Measurements from ENCODE around the gene USP35. TPM values are rescaled to one million over a fixed set of nuclear protein-coding genes. Genes with fewer than 3 reads are reported as not detected.

Gene USP35
- total RNA-seq, 1 donor = 10.2 TPM

DNA sequence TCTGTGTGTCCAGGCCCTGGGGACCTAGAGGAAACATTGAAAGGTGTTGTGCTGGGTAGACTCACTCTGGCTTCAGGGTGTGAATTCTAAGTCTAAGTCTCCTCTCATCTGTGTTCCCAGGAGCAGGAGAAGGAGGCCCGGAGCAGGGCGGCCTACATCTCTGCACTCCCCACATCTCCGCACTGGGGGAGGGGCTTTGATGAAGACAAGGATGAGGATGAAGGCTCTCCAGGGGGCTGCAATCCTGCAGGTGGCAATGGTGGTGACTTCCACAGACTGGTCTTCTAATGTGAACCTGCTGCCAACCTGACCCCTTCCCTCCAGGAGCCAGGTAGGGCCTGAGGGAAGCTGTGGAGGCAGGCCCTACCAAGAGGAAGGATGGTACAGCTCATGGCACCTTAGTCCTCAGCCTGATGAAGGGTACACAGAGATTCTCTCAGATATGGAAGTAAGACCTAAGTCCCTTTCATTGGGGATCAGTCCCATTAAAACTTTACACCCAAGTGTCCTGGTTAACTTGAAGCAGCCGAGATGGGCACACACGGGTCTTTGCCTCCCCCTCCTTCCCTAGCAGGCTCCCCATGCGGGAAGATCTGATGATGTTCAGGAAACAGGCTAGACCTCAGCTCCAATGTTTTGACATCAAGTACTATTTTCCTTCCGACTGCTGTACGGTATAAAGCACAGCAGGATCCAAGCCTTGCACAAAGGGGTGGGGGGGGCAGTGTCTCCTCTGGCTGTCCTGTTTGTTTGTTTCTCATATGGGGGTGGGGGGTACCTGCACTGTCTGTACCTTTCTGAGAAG, 25.0 kb downstream of the USP35 start:
- DNase-seq (ENCODE audit: low read depth) = no peak
- H3K4me3 ChIP-seq (ENCODE audit: low read depth, low read length) = no peak overlapping the region
- TF ChIP-seq, protein P1, sequence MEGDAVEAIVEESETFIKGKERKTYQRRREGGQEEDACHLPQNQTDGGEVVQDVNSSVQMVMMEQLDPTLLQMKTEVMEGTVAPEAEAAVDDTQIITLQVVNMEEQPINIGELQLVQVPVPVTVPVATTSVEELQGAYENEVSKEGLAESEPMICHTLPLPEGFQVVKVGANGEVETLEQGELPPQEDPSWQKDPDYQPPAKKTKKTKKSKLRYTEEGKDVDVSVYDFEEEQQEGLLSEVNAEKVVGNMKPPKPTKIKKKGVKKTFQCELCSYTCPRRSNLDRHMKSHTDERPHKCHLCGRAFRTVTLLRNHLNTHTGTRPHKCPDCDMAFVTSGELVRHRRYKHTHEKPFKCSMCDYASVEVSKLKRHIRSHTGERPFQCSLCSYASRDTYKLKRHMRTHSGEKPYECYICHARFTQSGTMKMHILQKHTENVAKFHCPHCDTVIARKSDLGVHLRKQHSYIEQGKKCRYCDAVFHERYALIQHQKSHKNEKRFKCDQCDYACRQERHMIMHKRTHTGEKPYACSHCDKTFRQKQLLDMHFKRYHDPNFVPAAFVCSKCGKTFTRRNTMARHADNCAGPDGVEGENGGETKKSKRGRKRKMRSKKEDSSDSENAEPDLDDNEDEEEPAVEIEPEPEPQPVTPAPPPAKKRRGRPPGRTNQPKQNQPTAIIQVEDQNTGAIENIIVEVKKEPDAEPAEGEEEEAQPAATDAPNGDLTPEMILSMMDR (IDR thresholded peaks at IDR 0.05; ENCODE audit: insufficient read depth, low read length) = no peak

DNA sequence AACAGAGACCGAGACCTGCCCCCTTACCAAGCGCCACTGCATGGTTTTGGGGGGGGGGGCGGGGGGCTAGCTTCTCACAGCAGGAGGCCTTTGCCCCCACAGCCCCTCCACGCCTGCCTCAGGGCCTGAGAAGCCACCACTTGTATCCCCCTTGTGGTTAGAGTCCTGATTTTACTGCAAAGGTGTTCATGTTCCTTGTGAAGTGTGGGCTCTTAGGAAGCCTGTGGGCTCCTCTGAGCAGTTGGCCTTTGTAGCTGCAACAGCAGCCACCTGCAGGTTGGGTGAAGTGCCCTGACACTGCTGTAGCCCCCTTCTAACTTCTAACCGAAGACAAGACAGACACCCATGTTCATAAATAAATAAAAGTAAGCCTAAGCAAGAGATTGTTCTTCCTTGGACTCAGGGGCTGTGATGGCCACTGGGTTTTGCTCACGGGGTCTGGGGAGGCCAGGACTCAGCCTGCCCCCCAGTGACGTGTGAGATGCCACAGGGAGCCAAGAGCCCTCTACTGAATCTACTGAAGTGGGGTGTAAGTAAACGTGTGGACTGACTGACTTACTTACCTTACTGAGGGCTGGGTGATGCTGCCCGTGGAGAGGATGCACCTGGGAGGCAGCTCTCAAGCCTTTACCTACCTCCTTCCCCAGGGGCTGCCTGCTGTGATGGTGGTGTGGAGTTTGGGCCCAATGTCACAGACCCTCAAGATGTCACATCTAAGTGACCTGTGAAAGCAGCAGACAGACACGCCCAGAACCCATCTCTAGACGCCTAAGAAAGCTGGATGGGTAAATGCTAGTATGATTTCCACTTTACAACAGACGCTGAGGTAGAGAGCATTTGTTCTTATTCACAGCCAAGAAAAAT, 25.8 kb downstream of the USP35 start:
- DNase-seq (ENCODE audit: low read depth) = no peak
- TF ChIP-seq, protein P1 (IDR thresholded peaks at IDR 0.05; ENCODE audit: insufficient read depth, low read length) = no peak
- H3K4me3 ChIP-seq (ENCODE audit: low read depth, low read length) = no peak overlapping the region

DNA sequence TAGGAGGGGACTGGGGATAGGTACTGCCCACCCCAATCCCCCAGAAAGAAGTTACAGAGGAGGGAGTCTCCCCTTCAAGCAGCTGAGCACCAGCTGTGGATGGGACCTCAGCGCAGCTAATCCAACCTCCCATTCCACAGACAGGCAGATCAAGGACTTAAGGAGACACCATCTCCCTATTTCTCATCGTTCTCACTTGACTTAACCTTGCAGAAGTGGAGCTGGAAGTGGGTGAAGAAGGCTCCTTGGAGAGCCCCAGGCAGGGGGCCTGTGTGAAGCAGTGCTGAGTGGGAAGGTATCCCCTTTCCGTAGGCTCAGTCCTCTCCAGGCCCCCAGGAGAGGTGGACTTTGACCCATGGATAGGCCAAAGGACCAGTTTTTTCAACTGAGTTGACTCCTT, 27.3 kb downstream of the USP35 start:
- TF ChIP-seq, protein P1 (IDR thresholded peaks at IDR 0.05; ENCODE audit: insufficient read depth, low read length) = no peak
- no peak for DNase-seq (ENCODE audit: low read depth)
- H3K4me3 ChIP-seq (ENCODE audit: low read depth, low read length) = no peak overlapping the region

DNA sequence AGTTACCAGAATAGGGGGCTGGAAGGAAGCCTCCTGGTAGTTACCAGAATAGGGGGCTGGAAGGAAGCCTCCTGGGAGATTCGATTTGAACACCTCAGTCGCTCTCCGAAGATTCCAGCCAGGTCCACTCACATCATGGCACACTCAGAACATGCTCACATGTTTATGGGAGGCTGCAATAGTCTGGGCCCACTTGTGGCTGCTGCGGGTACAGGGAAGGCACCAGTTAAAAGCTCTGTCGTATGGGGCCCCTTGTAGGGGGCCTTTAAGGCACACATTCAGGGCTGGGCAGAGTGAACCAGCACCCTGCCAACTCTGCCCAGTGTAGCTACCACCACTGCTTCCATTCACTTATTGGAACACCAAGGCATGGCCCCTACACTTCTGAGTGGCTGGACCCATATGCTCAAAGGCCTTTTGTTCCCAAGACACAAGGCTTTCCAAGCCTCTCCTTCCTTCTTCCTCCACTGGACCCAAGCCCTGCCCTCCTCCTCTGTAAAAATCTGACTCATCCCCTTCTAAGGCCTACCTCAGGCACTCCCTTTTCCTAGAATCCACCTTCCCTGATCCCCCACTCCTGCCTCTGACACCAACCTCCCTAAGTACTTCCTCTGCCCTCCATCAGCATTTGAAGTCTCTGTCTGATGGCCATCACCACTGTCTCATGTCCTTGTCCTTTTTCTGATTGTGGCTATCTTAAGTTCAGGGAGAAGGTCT, 28.0 kb downstream of the USP35 start:
- peak; percentile 31 for DNase-seq (ENCODE audit: low read depth)

DNA sequence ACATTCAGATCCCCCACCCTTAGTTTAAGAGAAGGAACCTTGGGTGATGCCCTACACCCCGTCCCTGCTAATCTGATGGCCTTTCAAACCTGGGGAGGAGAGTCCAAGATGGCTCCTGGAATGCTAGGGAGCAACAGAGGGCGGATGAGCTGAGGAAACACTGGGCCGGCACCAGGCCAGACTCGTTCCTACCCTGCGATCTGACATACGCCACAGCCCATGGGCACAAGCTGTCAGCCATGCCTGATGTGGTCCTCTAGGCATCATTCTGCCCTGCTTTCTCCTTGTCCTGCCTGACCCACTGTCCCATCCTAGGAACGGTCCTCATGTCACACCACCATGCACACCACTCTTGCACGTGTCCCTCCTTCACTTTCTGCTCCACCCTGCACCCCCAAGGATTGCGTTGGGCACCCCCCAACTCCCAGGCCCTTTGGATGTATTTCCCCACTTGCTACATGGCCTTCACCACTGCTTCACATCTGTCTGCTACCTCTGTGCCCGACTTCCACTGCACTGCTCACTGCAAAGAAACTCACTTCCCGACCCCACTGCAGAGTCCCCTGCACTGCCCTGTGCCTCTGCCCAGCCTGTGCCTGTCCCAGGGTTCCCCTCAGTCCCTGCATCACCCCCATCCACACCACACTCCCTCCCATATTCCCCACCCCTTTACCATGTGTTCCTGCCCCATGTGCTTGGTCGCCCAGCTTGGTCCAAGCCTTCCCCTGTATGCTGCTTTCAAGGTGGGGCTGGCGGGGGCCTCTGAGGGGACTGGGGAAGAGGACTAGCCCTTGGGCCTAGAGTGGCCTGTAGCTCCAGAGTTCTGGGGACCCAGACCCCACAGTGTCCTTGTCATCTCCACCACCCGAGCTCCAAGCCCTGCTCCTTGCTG, 29.2 kb downstream of the USP35 start:
- TF ChIP-seq, protein P1 (IDR thresholded peaks at IDR 0.05; ENCODE audit: insufficient read depth, low read length) = no peak
- no peak overlapping the region for H3K4me3 ChIP-seq (ENCODE audit: low read depth, low read length)
- DNase-seq (ENCODE audit: low read depth) = no peak

More for the DNA sequence above, 28.0 kb downstream of the USP35 start:
- no peak overlapping the region for H3K4me3 ChIP-seq (ENCODE audit: low read depth, low read length)
- TF ChIP-seq, protein P1 (IDR thresholded peaks at IDR 0.05; ENCODE audit: insufficient read depth, low read length) = no peak
